ENCODE results near the gene RAPGEF4.

The RAPGEF4 gene

DNA sequence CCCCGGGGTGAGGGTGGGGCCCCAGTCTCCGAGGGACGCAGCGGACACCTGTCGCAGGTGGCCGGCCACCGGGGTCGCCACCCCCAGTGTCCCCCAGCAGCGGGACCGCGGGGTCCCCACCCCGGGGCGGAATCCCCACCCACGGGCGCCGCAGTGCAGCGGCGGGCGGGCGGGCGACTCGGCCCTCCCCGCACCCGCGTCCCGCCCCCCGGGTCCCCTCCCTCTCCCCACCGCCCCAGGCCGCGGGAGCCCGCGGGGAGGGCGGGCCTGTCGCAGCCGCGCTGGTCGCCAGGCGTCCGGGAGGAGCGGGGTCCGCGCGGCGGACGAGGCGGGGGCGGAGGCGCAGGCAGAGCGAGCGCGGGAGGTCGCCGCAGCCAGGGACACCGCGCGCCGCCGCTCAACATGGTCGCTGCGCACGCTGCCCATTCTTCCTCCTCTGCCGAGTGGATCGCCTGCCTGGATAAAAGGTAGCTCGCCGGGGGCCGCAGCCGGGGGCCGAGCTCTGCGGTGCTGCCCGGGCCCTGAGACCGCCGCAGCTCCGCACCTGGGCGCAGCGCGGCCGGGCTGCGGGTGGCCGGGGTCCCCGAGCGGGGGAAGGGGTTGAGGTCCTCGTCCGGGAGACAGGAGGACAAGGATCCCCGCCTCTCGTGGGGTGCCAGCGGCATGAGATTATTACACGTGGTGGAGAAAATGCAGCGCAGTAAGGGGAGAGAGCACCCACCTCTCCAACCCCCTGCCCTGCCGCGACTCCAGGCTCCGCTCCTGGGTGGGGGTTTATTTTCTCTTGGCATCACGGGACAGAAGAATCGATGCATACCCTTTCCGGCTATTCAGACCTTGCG lies at the start of gene RAPGEF4:
RAPGEF4 (plus strand) TSS at position 264 of the 842 bp plus-strand sequence; CDS start at position 403, 139 bp downstream.
- peak; percentile 40 for DNase-seq (ENCODE audit: low spot score)
- TF ChIP-seq, protein P1, sequence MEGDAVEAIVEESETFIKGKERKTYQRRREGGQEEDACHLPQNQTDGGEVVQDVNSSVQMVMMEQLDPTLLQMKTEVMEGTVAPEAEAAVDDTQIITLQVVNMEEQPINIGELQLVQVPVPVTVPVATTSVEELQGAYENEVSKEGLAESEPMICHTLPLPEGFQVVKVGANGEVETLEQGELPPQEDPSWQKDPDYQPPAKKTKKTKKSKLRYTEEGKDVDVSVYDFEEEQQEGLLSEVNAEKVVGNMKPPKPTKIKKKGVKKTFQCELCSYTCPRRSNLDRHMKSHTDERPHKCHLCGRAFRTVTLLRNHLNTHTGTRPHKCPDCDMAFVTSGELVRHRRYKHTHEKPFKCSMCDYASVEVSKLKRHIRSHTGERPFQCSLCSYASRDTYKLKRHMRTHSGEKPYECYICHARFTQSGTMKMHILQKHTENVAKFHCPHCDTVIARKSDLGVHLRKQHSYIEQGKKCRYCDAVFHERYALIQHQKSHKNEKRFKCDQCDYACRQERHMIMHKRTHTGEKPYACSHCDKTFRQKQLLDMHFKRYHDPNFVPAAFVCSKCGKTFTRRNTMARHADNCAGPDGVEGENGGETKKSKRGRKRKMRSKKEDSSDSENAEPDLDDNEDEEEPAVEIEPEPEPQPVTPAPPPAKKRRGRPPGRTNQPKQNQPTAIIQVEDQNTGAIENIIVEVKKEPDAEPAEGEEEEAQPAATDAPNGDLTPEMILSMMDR (IDR thresholded peaks at IDR 0.05; ENCODE audit: borderline replicate concordance, control extremely low read depth, extremely low read depth, insufficient read depth, missing control alignments), result no peak
- in situ Hi-C loops (cut with MboI; ENCODE audit: low sequenced_read_pairs, unreplicated experiment), result no loop called here

DNA sequence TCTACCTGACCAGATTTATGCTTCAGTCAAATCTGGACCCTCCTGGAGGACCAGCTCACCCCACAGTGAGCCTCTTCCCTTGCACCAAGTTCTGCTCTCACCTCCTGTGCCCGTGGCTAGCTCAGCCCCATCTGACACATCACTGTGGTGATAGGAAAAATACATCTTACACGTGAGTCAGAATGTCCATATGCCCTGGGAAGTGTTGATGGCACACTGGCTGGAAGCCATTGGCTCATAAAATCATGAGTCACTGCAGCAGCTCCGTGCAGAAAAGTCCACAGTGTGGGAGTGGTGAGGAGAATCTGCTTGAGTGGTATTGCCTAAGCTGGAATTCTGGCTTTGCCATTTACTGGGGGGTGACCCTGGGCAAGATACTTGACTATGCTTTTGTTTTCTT lies 42.6 kb upstream of the RAPGEF4 start:
- in situ Hi-C loops (cut with MboI; ENCODE audit: low sequenced_read_pairs, unreplicated experiment), result no loop called here
- TF ChIP-seq, protein P1 (IDR thresholded peaks at IDR 0.05; ENCODE audit: borderline replicate concordance, control extremely low read depth, extremely low read depth, insufficient read depth, missing control alignments), result no peak
- no peak for DNase-seq (ENCODE audit: low spot score)

DNA sequence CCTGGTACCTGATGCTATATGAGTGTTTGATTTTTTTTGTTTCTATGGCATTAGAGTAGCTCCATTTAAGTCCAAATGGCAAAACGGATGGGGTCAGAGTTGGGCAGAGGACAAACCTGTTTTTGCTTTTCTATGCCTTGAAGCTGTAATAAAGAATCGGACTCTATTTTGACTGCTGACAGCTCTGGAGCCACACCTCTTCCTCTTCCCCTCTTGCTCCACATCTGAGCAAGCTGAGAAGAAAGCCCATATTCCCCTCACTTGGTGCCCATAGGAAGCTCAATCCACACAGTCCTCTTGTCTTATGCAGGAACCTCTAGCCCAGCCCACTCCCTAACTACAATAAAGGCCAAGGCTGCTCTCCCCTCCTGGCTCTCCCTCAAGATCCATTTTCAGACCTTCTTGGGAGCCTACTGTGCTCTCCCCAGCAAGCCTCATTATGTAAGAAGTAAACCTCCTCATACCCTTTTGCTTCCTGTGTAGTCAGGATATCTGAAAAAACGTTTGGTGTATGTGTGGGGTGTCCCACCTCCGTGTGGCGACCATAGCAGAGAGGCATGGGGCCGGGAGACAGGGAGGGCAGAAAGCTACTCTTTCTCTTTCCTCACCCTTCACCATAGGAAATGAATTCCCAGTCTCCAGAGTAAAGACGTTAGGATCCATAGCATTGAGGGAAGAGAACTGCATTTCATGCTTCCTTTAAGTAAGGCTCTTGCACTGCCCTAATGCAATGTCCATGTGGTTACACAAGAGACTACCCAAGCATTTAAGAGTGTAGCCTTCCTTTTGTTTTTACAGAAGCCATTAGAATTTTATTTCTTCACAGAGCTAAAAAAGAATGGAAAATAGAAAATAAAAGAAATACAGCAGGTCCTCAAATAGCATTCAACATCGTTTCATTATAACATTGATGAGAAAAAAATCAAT lies 41.9 kb upstream of the RAPGEF4 start:
- in situ Hi-C loops (cut with MboI; ENCODE audit: low sequenced_read_pairs, unreplicated experiment), result no loop called here
- TF ChIP-seq, protein P1 (IDR thresholded peaks at IDR 0.05; ENCODE audit: borderline replicate concordance, control extremely low read depth, extremely low read depth, insufficient read depth, missing control alignments), result no peak
- no peak for DNase-seq (ENCODE audit: low spot score)

- DNase-seq (ENCODE audit: low spot score), result no peak
- in situ Hi-C loops (cut with MboI; ENCODE audit: low sequenced_read_pairs, unreplicated experiment), result no loop called here
- TF ChIP-seq, protein P1 (IDR thresholded peaks at IDR 0.05; ENCODE audit: borderline replicate concordance, control extremely low read depth, extremely low read depth, insufficient read depth, missing control alignments), result no peak
Measured at GRCh38 chr2:172697296-172697695, 38.3 kb upstream of the RAPGEF4 start.

DNA sequence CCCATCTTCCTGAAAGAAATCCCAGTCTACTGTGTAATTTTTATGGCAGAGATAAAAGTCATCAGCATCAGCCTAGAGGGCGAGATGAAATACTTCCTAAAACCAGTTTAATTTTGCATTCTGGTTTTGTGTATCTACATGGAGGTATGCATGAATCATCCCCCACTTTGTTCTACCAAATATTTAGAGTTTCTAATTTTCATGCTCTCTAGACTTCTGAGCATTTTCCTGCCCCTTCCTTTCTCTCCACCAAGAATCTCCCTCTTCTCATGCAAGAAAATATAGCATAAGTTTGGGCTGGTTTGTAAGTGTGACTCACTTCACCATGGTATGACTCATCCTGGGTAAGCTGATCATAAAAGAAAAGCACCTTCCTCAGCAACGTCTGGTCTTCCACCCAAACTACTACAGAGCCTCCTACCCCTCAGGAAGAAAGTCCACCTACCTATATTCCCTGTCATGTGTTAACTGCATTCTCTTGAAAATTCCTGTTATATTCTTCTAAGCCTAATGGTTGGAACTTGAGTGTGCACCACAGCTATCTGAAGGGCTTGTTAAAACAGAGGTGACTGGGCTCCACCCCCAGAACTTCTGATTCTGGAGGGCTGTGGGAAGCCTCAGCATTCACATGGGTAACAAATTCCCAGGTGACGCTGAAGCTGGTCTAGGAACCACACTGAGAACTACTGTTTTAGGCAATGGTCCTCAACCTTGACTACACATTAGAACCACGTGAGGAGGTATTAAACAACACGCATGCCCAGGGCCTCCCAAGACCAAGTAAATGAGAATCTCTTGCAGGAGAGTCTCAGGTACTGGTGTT lies 37.4 kb upstream of the RAPGEF4 start:
- TF ChIP-seq, protein P1 (IDR thresholded peaks at IDR 0.05; ENCODE audit: borderline replicate concordance, control extremely low read depth, extremely low read depth, insufficient read depth, missing control alignments), result no peak
- in situ Hi-C loops (cut with MboI; ENCODE audit: low sequenced_read_pairs, unreplicated experiment), result no loop called here
- DNase-seq (ENCODE audit: low spot score), result peak; percentile 57

- in situ Hi-C loops (cut with MboI; ENCODE audit: low sequenced_read_pairs, unreplicated experiment), result no loop called here
- TF ChIP-seq, protein P1 (IDR thresholded peaks at IDR 0.05; ENCODE audit: borderline replicate concordance, control extremely low read depth, extremely low read depth, insufficient read depth, missing control alignments), result no peak
- DNase-seq (ENCODE audit: low spot score), result no peak
Measured at GRCh38 chr2:172701250-172701649, 34.4 kb upstream of the RAPGEF4 start.
